IPS-11a (cell line): ENCODE results near the gene RGS7BP.

Experiments
- H3K4me3 ChIP-seq: one replicate; pipeline ENCODE4 v1.5.1; 2013; ENCODE audit warnings: low read depth, low read length, control low read depth

The RGS7BP gene

DNA sequence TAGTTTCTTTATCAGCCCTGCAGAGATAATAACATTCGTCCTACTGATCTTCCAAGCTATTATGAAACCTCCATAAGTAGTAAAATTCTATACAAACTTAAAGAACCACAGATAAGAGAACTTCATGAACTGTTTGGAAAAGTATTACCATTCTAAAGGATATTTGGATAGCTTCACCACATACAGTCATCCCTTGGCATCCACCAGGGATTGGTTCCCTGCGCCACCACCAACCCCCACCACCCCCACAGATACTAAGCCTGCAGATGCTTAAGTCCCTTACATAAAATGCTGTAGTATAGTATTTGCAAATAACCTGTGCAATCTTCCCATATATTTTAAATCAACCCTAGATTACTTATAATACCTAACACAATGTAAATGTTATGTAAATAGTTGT lies 123.1 kb downstream of the RGS7BP start:
- no peak overlapping the region for H3K4me3 ChIP-seq

DNA sequence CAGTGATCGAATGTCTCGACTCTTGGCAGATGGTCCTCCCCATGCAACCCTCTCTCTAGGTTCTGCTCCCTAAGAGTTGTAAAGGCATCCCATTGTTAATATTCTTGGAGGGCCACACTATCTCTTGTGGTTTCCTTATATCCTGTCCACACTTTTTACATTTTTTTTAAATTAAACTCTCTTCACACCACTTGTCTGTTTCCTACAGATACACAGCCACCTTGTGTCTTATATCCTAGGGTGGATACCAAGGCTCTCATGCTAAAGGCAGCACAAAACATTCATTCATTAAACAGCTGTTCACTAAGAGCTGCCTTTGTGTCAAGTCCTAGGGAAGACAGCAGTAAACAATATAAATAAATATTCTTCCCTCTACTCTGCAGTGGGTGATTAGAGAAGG lies 124.0 kb downstream of the RGS7BP start:
- H3K4me3 ChIP-seq = no peak overlapping the region

DNA sequence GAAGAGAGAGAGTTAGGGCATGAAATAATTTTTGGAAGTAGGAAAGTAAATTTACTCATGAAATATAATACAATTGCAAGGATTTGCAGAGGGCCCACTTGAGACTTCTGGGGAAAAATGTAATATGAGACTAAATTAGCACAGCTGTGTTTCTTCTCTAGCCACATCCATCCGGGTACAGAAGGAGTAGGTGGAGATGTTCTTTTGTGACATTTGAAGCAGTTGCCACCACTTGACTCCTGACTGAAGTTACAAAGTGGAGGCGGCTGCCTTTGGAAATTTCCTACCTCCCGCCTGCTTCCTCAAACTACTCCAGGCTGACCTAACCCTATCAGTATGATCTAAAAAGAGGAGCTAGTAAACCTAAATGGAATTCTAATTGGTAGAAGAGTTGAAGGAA lies 126.4 kb downstream of the RGS7BP start:
- no peak overlapping the region for H3K4me3 ChIP-seq

DNA sequence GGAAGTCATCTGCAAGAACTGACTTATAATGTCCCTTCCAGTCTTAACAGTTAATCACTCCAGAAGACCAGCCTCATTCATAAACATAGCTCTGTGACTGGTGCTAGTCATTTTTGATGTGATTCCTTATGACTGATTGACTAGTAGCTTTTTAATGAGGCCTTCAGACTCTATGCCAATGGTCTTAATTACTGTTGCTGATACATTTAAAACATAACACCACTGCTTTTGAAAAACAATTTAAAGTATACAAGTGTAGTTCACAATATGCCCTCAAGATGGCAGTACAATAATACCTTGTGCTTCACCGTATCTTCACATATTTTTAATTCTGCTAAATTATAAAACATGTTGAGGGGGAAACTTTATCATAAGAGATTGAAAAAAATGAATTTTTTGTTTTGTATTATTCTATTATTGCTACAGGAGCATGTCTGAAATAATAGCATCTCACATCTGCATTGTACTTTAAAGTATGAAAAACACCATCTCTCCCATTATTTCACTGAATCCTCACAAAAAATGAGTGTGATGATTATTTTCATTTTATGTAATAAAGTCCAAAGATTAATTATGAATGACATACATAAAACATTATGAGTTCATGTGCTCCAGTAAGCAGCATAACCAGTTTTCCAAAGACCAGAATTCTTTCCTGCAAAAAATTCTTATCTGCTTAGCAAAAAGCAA lies 129.3 kb downstream of the RGS7BP start:
- H3K4me3 ChIP-seq = no peak overlapping the region

DNA sequence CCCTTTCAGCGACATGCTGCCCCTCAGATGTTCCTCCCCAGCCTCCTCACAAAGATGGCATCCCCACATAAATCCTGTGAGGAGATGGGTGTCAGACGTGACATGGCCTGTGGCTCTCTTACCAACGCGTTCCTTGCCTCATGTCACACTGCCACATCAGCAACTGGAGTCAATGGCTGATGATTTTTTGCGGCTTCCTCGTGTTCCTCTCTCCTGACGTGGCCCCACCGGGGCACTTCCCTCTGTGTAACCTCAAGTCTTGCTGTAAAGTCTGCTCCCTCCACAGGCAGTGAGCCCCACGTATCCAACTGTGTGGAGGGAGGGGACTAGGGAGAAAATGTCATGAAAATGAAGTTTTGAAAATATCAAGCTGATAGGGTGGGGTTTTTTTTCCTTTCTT lies 131.3 kb downstream of the RGS7BP start:
- no peak overlapping the region for H3K4me3 ChIP-seq

DNA sequence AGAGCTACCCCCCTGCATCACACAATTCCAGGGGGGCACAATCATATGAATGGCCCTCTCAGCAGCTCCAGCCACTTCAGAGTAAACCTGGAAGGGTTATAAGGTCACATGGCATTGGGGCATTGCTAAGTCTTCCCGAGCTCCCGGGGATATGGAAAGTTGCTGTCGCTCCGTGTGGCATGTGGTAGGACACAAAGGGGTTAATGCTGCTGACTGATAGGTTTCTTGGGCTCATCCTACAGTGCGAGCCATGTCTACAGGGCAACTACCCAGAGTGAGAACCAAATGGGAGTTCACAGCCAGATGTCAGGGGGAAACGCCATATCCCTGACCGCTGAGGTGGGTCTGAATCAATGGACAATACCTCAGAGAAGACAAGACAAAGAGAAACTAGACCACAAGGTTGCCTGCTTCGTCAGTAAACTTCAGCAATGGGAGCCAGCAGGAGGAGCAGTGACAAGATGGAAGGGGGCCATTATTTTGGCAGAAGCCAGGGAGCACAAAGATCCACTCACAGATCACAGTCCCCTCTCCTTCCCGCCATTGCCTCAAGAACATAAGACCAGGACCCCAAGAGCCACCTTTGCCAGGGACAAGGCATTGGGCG lies 132.1 kb downstream of the RGS7BP start:
- H3K4me3 ChIP-seq = no peak overlapping the region

DNA sequence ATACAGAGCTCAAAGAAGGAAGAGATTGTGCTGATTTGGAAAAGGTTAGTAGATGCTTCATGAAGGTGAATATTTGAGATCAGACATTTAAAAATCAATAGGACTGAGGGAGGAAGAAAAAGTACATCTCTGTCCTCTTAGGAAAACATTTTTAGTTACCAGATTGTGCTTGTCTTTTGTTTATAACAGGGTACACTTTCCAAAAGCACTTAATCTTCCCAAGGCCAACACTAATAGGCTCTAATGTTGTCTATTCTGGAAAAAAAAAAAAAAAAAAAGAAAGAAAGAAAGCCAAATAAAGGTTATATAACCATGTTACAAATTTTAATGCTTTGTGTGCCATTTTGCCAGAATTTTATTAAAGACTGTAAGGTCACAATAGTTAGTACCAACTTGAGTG lies 139.0 kb downstream of the RGS7BP start:
- no peak overlapping the region for H3K4me3 ChIP-seq

DNA sequence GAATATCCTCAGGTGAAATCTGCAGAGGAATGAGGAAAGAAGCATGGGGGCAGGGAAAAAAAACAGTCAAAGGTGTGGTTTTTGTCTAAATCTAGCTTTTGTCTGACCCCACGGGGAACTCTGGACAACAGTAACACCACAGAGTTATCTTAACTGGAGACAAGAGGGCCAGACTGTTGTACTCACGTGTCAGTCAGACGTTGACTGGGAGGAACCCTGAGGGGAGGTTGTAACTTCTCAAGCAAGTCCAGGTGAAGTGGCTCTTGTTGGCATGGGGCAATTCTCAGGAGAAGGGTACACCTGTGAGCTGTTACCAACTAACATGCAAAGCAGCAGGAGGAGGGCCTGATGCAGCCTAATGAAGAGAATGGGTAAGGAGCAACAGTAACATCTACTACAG lies 140.4 kb downstream of the RGS7BP start:
- no peak overlapping the region for H3K4me3 ChIP-seq

DNA sequence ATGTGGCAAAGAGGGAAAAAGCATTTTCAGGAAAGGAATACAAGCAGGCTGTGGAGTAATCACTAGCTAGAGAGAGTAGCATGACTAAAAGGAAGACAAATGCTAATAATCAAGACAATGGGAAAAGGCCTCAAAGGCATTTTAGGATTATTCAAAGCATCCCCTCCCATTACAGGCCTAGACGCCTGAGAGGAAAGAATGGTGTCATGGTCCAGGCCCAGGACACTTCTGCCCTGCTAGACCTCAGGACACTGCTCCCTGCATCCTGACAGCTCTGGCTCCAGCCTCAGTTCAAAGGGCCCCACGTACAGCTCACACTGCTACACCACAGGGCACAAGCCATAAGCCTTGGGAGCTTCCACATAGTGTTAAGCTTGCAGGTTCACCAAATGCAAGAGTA lies 143.7 kb downstream of the RGS7BP start:
- H3K4me3 ChIP-seq = no peak overlapping the region

DNA sequence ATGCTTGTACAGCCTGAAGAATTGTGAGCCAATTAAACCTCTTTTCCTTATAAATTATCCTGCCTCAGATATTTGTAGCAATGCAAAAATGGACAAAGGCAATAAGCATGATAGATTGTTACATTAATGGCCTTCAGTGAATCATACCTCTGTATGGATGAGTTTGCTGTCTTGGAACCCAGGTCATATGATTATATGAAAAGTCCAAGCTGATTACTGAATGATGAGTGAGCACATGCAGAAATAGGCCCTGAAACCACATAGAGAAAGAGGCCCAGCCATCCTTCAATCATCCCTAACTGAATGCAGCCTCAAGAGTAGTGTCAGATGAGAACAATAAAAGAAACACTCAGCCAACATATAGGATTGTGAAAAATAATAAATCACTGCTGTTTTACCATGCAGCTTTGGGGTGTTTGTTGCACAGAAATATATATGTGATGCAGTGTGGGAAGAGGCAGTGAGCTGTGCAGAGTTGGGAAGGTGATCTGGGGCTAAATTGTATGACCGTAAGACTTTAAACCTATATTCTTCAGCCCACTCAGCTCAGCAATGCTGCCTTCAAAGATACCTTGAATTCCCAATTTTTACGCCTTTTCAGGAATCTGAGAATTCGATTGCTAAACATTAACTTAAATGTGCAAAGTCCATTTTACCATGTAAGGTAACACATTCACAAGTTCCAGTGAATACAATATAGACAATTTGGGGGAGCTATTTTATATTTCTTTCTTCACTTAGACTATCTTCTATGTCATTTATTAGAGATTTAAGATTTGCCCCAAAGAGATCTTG lies 148.1 kb downstream of the RGS7BP start:
- H3K4me3 ChIP-seq = no peak overlapping the region

DNA sequence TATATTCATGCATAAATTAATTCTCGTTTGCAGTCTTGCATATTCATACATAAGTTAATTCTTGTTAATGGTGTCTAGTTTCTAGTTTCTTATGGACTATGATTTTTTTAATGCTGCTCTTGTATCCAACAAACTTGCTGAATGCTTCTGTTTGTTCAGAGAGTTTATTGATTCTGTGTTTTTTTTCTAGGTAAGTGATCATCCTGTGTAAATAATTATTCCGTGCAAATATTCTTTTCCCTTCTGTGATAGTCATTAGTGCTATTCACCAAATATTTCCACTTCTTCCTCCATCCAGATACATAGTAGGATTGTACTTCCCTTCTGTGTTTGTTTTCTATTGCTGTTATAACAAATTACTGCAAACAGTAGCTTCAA lies 148.7 kb downstream of the RGS7BP start:
- no peak overlapping the region for H3K4me3 ChIP-seq

DNA sequence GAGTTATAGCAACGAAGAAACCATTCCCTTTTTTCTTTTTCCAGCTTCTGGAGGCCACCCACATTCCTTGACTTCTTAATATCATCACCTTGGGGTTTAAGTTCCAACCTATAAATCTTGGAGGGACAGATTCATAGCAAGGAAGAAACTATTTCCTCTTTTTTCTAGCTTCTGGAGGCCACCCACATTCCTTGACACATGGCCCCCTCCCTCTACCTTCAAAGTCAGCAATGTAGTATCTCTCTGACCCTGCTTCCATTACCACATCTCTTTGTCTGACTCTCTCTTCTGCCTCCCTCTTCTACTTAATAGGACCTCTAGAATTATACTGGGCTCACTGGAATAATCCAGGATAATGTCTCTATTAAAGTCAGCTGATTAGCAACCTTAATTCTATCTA lies 149.8 kb downstream of the RGS7BP start:
- no peak overlapping the region for H3K4me3 ChIP-seq

DNA sequence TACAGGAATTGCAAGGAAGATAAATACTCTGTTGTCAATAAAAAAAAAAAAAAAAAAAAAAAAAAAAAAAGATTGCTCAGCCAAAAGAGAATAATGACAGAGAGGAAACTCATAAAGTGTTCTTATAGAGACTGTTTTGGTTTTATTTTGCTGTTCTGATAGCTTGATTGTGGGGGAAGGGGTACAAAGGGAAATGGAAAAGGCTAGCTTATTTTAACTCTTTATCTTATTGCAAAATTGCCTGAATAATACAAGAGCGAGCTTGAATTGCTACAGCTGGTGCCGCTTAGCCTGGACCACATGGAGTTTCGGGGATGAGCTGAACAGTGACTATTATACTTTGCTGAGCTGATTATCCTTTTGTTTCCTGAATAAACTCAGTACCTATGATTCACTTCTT lies 153.5 kb downstream of the RGS7BP start:
- H3K4me3 ChIP-seq = no peak overlapping the region
